Fibroblast of lung (primary cell): ENCODE measurements around the gene RGS12.

Experiments used
- EZH2 ChIP-seq: IDR thresholded peaks from 2 replicates; pipeline ENCODE4 v1.5.1; 2012; ENCODE audit warnings: low read length, control low read depth, mild to moderate bottlenecking; ENCODE audit errors: missing control alignments
- TF ChIP-seq, protein P1 (sequence below), 2 donors: IDR thresholded peaks in 1 of 2; conservative IDR thresholded peaks in 1 of 2; 1 replicate in 1 of 2; 2 replicates in 1 of 2; pipeline ENCODE4 v1.5.1; 2011 to 2012; ENCODE audit warnings: low read length in 2 of 2, control low read depth in 1 of 2, inconsistent platforms in 1 of 2, low read depth in 1 of 2, mild to moderate bottlenecking in 1 of 2

DNA sequence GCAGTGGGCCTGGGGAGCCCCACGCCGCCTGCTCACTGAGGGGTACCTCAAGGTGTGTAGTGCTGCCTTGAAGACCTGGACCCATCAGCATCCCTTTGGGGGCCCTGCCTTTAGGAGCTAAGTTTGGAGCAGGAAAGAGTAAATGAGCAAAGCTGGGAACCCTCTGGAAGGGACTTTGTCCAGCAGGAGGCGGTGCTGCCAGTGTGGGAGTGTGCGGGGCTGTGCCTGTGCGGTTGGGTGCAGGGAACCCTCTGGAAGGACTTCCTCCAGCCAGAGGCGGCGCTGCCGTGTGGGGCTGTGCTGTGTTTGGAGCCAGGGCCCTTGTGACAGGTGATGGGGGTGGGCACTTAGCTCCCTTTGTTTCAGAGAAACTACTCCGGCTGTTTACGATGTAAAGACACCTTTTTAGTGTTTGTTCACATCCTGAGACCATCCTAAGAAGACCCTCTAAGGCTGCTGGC, 25.8 kb downstream of the RGS12 start:
- no peak for TF ChIP-seq EZH2
- TF ChIP-seq, protein P1, sequence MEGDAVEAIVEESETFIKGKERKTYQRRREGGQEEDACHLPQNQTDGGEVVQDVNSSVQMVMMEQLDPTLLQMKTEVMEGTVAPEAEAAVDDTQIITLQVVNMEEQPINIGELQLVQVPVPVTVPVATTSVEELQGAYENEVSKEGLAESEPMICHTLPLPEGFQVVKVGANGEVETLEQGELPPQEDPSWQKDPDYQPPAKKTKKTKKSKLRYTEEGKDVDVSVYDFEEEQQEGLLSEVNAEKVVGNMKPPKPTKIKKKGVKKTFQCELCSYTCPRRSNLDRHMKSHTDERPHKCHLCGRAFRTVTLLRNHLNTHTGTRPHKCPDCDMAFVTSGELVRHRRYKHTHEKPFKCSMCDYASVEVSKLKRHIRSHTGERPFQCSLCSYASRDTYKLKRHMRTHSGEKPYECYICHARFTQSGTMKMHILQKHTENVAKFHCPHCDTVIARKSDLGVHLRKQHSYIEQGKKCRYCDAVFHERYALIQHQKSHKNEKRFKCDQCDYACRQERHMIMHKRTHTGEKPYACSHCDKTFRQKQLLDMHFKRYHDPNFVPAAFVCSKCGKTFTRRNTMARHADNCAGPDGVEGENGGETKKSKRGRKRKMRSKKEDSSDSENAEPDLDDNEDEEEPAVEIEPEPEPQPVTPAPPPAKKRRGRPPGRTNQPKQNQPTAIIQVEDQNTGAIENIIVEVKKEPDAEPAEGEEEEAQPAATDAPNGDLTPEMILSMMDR (conservative IDR thresholded peaks at IDR 0.05 in 1 of 2, IDR thresholded peaks at IDR 0.05 in 1 of 2; ENCODE audit: low read depth in 1 of 2, low read length in 2 of 2) = no peak
